Keratinocyte (primary cell): ENCODE measurements around the gene PPP2R5C. TPM values are rescaled to one million over a fixed set of nuclear protein-coding genes. Genes with fewer than 3 reads are reported as not detected.

Experiments used
- DNase-seq: peaks from one replicate; pipeline ENCODE4 v3.0.0-alpha.2; 2011; ENCODE audit warnings: low read depth, missing footprints, low spot score
- FAIRE-seq: peaks from 2 replicates; lab custom pipeline; 2011; peaks lifted over from hg19 to GRCh38; lab: Jason Lieb, UNC
- H2AFZ ChIP-seq: 2 replicates; pipeline ENCODE4 v1.6.0; 2012; ENCODE audit warnings: low read length, control low read depth, inconsistent platforms; ENCODE audit not compliant: control insufficient read depth
- H3K27ac ChIP-seq: 2 replicates; pipeline ENCODE4 v1.5.1; 2011; ENCODE audit warnings: low read length; ENCODE audit not compliant: control insufficient read depth, insufficient read depth
- H3K27me3 ChIP-seq: 3 replicates; pipeline ENCODE4 v1.6.0; 2011; ENCODE audit warnings: low read length; ENCODE audit not compliant: control insufficient read depth, insufficient read depth; ENCODE audit errors: extremely low read depth
- H3K36me3 ChIP-seq, 2 experiments: 2 replicates in 1 of 2; 3 replicates in 1 of 2; pipeline ENCODE4 v1.5.1; 2011; ENCODE audit warnings: low read length in 2 of 2, mild to moderate bottlenecking in 1 of 2; ENCODE audit not compliant: control insufficient read depth in 2 of 2, insufficient read depth in 2 of 2; ENCODE audit errors: extremely low read depth in 1 of 2
- H3K4me1 ChIP-seq: 3 replicates; pipeline ENCODE4 v1.5.1; 2011; ENCODE audit warnings: low read length; ENCODE audit not compliant: control insufficient read depth, insufficient read depth; ENCODE audit errors: extremely low read depth
- H3K4me2 ChIP-seq: 3 replicates; pipeline ENCODE4 v1.6.0; 2011; ENCODE audit warnings: low read depth, low read length; ENCODE audit not compliant: control insufficient read depth, insufficient read depth; ENCODE audit errors: extremely low read depth
- H3K4me3 ChIP-seq, 3 experiments: fragments of 200-600 bp in 1 of 3; sonication (generic) in 1 of 3; 2 replicates in 2 of 3; 3 replicates in 1 of 3; pipeline ENCODE4 v1.5.1; 2011 to 2016; ENCODE audit warnings: low read length in 3 of 3, mild to moderate bottlenecking in 3 of 3, control low read depth in 2 of 3, inconsistent platforms in 1 of 3, low read depth in 1 of 3, mixed read lengths in 1 of 3, mixed run types in 1 of 3, moderate library complexity in 1 of 3; ENCODE audit not compliant: control insufficient read depth in 2 of 3, insufficient read depth in 2 of 3; ENCODE audit errors: extremely low read depth in 1 of 3
- H3K79me2 ChIP-seq: 2 replicates; pipeline ENCODE4 v1.6.0; 2012; ENCODE audit warnings: low read length; ENCODE audit not compliant: control insufficient read depth, insufficient read depth
- H3K9ac ChIP-seq: 3 replicates; pipeline ENCODE4 v1.6.0; 2011; ENCODE audit warnings: low read length; ENCODE audit not compliant: control insufficient read depth, insufficient read depth; ENCODE audit errors: extremely low read depth
- H3K9me1 ChIP-seq: 3 replicates; pipeline ENCODE4 v1.6.0; 2011; ENCODE audit warnings: low read length; ENCODE audit not compliant: control insufficient read depth, insufficient read depth; ENCODE audit errors: extremely low read depth
- H3K9me3 ChIP-seq: 2 replicates; pipeline ENCODE4 v1.5.1; 2012; ENCODE audit warnings: low read depth, low read length; ENCODE audit not compliant: control insufficient read depth
- H4K20me1 ChIP-seq: 3 replicates; pipeline ENCODE4 v1.6.0; 2011; ENCODE audit warnings: low read length; ENCODE audit not compliant: control insufficient read depth, insufficient read depth; ENCODE audit errors: extremely low read depth
- EZH2 ChIP-seq: IDR thresholded peaks from one replicate; pipeline ENCODE4 v1.6.1; 2012; ENCODE audit warnings: inconsistent platforms, mild to moderate bottlenecking, low read length, moderate library complexity
- dilution Hi-C: fragments of 300-500 bp; cut with MboI; formaldehyde crosslinking; loops from one replicate; pipeline ENCODE4 v1.7.0; 2020; ENCODE audit warnings: low sequenced_read_pairs; ENCODE audit not compliant: extremely low pct_ligation_motif_present
- polyA plus RNA-seq, 5 experiments: library from polyadenylated mRNA; depleted of rRNA in 3 of 5; stranded (reverse) in 3 of 5; stranded (forward) in 1 of 5; unstranded in 1 of 5; fragments of >200 nt; gene quantifications; 1 replicate in 1 of 5; 2 replicates in 3 of 5; 3 replicates in 1 of 5; pipeline versions ENCODE4 v1.2.1 to v1.2.3, GENCODE V29; 2011 to 2012; ENCODE audit warnings: missing spikeins in 2 of 5, low read depth in 1 of 5, low replicate concordance in 1 of 5
- TF ChIP-seq, protein P1 (sequence below), 3 experiments: IDR thresholded peaks in 1 of 3; conservative IDR thresholded peaks in 1 of 3; optimal IDR thresholded peaks in 1 of 3; 2 replicates in 2 of 3; 3 replicates in 1 of 3; pipeline versions ENCODE3 to v1.5.1; 2011; ENCODE audit warnings: low read length in 3 of 3, mild to moderate bottlenecking in 3 of 3, moderate library complexity in 2 of 3, control low read depth in 1 of 3, inconsistent platforms in 1 of 3; ENCODE audit not compliant: insufficient read depth in 2 of 3; ENCODE audit errors: extremely low read depth in 1 of 3

Gene PPP2R5C
- polyA plus RNA-seq, 1 donor (not counting 4 experiments of a cell fraction or from before 2014, with no cell fraction given): 105 TPM

DNA sequence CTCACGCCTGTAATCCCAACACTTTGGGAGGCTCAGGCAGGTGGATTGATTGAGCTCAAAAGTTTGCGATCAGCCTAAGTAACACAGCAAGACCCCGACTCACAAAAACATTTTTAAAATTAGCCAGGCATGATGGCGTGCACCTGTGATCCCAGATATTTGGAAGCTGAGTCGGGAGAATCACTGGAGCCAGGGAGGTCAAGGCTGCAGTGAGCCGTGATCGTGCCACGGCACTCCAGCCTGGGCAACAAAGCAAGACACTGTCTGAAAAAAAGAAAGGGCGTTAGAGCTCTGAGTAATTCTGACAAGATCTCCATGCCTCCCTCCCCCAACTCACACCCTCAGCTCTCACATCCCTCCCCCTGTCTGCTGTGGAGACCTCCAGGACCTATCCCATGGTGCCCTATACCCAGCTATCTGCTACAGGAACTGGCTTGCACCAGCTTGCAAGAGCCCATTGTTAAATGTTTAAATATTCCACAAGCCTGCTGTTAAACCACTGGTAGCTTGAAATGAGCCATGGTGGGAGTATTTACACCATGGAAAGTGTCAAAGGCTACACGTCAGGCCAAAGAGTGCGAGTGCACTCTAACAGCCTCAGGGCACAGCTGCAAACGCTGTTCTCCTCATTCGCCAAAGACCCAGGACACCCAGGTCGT, 35.1 kb upstream of the PPP2R5C start:
- DNase-seq (no peak), FAIRE-seq (no peak)
- Histone ChIP-seq H3K4me3 (no peak overlapping the region), H2AFZ (no peak overlapping the region), H3K9me3 (no peaks in the 10 kb centered on the region), H3K36me3 (no peaks in the 10 kb centered on the region), H3K79me2 (no peaks in the 10 kb centered on the region), H3K4me2 (no peak overlapping the region), H3K9ac (no peak overlapping the region), H3K9me1 (no peaks in the 10 kb centered on the region), H3K4me1 (peaks cover 17% of the 10 kb centered on the region), H3K27ac (no peak overlapping the region), H4K20me1 (no peaks in the 10 kb centered on the region), H3K27me3 (no peaks in the 10 kb centered on the region)
- TF ChIP-seq, protein P1, sequence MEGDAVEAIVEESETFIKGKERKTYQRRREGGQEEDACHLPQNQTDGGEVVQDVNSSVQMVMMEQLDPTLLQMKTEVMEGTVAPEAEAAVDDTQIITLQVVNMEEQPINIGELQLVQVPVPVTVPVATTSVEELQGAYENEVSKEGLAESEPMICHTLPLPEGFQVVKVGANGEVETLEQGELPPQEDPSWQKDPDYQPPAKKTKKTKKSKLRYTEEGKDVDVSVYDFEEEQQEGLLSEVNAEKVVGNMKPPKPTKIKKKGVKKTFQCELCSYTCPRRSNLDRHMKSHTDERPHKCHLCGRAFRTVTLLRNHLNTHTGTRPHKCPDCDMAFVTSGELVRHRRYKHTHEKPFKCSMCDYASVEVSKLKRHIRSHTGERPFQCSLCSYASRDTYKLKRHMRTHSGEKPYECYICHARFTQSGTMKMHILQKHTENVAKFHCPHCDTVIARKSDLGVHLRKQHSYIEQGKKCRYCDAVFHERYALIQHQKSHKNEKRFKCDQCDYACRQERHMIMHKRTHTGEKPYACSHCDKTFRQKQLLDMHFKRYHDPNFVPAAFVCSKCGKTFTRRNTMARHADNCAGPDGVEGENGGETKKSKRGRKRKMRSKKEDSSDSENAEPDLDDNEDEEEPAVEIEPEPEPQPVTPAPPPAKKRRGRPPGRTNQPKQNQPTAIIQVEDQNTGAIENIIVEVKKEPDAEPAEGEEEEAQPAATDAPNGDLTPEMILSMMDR (optimal IDR thresholded peaks at IDR 0.05 in 1 of 3, IDR thresholded peaks at IDR 0.05 in 1 of 3, conservative IDR thresholded peaks at IDR 0.05 in 1 of 3; ENCODE audit: extremely low read depth in 1 of 3, insufficient read depth in 2 of 3, low read length in 3 of 3): no peak
- TF ChIP-seq EZH2: no peak
- dilution Hi-C loops: no loop called here

DNA sequence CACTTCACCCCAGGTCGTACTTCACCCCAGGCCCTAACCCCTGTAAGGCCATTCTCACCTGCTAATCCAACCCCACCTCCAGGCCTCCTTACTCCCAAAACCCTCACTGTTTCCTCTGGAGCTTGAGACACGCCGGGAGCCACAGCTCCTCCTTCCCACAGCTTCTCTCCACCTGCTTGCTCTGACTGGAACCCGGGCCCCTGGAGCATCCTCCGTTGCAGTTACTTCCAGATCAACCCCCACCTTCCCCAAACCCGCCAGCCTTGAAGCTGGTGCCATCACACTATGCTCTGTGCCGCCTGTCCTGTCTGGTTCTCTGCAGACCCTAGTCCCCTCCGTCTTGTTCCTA, 34.6 kb upstream of the PPP2R5C start:
- Histone ChIP-seq H3K4me1 (peaks cover 20% of the 10 kb centered on the region), H4K20me1 (no peaks in the 10 kb centered on the region), H3K27me3 (no peaks in the 10 kb centered on the region), H3K9ac (no peak overlapping the region), H3K4me2 (no peak overlapping the region), H3K4me3 (no peak overlapping the region), H3K9me1 (no peaks in the 10 kb centered on the region), H3K36me3 (no peaks in the 10 kb centered on the region), H2AFZ (no peak overlapping the region), H3K27ac (no peak overlapping the region), H3K9me3 (no peaks in the 10 kb centered on the region), H3K79me2 (no peaks in the 10 kb centered on the region)
- dilution Hi-C loops: no loop called here
- TF ChIP-seq, protein P1 (optimal IDR thresholded peaks at IDR 0.05 in 1 of 3, IDR thresholded peaks at IDR 0.05 in 1 of 3, conservative IDR thresholded peaks at IDR 0.05 in 1 of 3; ENCODE audit: extremely low read depth in 1 of 3, insufficient read depth in 2 of 3, low read length in 3 of 3): no peak
- no peak for TF ChIP-seq EZH2
- FAIRE-seq: no peak
- no peak for DNase-seq
